Embryonic facial prominence (tissue), 1 donor: ENCODE results near the gene TMEM109.
"Not testable (repeated sequence)": the region's sequence is repeated elsewhere in the genome, so short reads cannot be mapped to it uniquely, and the experiment has no call there.

Source experiments
- DNase-seq: peaks from one replicate; pipeline ENCODE4 v3.0.0-alpha.2; 2016; ENCODE audit errors: extremely low spot score

The TMEM109 gene

GRCh38 chr11:60878245-60879101 lies 35.5 kb upstream of the TMEM109 start:
- no peak for DNase-seq

GRCh38 chr11:60879104-60879503 lies 34.9 kb upstream of the TMEM109 start:
- no peak for DNase-seq

GRCh38 chr11:60879971-60880588 lies 33.9 kb upstream of the TMEM109 start:
- no peak for DNase-seq

GRCh38 chr11:60880643-60881282 lies 33.2 kb upstream of the TMEM109 start:
- no peak for DNase-seq

- no peak for DNase-seq
Observed at GRCh38 chr11:60887556-60887955, 26.4 kb upstream of the TMEM109 start.

GRCh38 chr11:60889869-60890311 lies 24.1 kb upstream of the TMEM109 start:
- DNase-seq = no peak

- DNase-seq = no peak
Observed at GRCh38 chr11:60890696-60891095, 23.3 kb upstream of the TMEM109 start.

GRCh38 chr11:60891103-60891741 lies 22.7 kb upstream of the TMEM109 start:
- no peak for DNase-seq

GRCh38 chr11:60895687-60896086 lies 18.3 kb upstream of the TMEM109 start:
- no peak for DNase-seq

- DNase-seq = no peak
Observed at GRCh38 chr11:60897496-60897895, 16.5 kb upstream of the TMEM109 start.

GRCh38 chr11:60899046-60899936 lies 14.7 kb upstream of the TMEM109 start:
- DNase-seq = no peak

- no peak for DNase-seq
Observed at GRCh38 chr11:60899977-60900376, 14.0 kb upstream of the TMEM109 start.

- DNase-seq = no peak
Observed at GRCh38 chr11:60900673-60901404, 13.1 kb upstream of the TMEM109 start.

GRCh38 chr11:60902625-60903024 lies 11.3 kb upstream of the TMEM109 start:
- DNase-seq = no peak

- no peak for DNase-seq
Observed at GRCh38 chr11:60905047-60905446, 8.9 kb upstream of the TMEM109 start.

- no peak for DNase-seq
Observed at GRCh38 chr11:60905551-60906113, 8.3 kb upstream of the TMEM109 start.

- peak; percentile 87 for DNase-seq
Observed at GRCh38 chr11:60906132-60906972, 7.6 kb upstream of the TMEM109 start, which contains the start of gene PRPF19. TSS of gene PRPF19 (minus strand) at chr11:60906585. CDS start at chr11:60906382, 203 bp downstream.

GRCh38 chr11:60908803-60909202 lies 5.2 kb upstream of the TMEM109 start:
- DNase-seq = no peak

- not testable (repeated sequence) for DNase-seq
Observed at GRCh38 chr11:60909680-60910280, 4.2 kb upstream of the TMEM109 start.
